GM18507 (cell line): ENCODE data around the gene RXRA.
A peak's percentile ranks its signal among the peaks of the same experiment; 100 is the strongest.

Experiments
- DNase-seq: peaks from one replicate; pipeline ENCODE4 v3.0.0; 2011; ENCODE audit warnings: low read depth; ENCODE audit not compliant: insufficient read length; ENCODE audit errors: extremely low spot score
- FAIRE-seq: peaks from 2 replicates; lab custom pipeline; 2011; peaks lifted over from hg19 to GRCh38; lab: Jason Lieb, UNC

The RXRA gene

GRCh38 chr9:134321531-134321930 is 4.7 kb upstream of the RXRA start:
- FAIRE-seq (no peak), DNase-seq (no peak)

- FAIRE-seq (no peak), DNase-seq (no peak)
Observed at GRCh38 chr9:134321946-134322741, 4.1 kb upstream of the RXRA start.

- FAIRE-seq (no peak), DNase-seq (no peak)
Observed at GRCh38 chr9:134322781-134323241, 3.4 kb upstream of the RXRA start.

- no peak for DNase-seq
- FAIRE-seq, result no peak
Observed at GRCh38 chr9:134323741-134324358, 2.4 kb upstream of the RXRA start.

DNA sequence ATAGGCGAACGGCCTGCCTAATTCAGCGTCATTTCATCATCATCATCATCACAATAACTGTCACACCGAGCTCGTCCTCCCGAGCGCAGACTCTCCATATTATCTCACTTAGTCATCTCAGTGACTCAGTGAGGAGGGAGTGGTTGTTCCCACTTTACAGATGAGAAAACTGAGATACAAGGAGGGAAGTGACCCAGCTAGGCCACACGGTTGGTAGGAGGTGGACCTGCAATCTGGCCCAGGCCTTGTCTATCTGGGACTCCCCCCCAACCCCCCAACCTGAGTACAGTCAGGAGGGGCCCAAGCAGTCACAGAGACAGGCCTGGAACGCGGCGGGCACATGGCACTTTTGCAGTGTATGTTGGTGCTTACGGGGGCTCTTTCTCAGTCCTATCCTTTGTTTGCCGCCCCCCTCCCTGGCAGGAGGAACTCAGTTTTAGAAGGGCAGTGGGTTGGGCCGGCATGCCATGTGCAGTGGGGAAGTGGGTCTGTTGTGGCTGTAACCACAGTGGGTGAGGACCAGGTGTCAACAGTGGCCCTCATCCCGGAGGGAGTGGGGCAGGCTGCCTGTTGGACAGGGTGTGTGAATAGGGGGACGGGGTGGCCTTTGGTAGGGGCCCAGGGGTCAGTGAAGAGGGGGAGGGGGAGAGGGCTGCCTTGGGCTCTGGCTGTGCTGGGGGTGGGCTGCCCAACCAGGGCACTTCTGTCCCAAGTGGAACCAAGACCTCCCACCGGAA is 1.7 kb upstream of the RXRA start:
- no peak for FAIRE-seq

DNA sequence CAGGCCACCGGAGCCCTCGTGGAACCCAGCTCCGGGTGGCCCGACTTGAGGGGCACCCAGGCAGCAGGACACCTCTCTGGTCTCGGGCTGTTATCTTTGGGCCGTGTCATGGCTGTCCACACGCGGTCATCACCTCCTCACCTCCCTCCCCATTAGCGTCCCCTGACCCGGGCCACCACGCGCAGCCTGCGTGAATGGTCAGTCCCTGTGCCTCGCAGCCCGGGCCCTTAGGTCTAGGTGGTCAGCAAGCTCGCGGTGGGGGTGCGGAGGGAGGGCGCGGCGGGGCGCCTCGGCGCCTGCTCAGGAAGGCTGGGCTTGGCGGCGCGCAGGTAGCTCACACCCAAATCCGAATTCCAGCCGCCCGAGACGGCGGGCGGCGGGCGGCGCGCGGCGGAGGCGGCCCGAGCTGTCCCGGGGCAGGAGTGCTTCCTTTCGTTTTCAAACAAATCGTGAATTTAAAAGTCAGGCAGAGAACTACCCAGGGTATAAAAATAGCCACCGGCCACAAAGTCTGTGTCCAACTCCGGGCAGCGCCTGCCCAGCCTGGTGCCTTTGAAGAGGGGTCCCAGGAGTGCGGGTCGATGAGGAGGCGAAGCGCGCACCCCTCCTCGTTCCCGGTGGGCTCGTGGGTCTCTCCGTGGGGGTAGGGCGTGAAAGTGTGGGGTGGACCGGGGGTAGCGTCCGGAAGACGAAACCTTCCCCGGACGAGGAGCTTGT is 1.0 kb upstream of the RXRA start:
- FAIRE-seq, result no peak
- DNase-seq, result no peak

More for the DNA sequence above, 1.7 kb upstream of the RXRA start:
- no peak for DNase-seq

GRCh38 chr9:134326724-134327601 is 708 bp downstream of the RXRA start:
- FAIRE-seq (no peak), DNase-seq (peak; percentile 28)

DNA sequence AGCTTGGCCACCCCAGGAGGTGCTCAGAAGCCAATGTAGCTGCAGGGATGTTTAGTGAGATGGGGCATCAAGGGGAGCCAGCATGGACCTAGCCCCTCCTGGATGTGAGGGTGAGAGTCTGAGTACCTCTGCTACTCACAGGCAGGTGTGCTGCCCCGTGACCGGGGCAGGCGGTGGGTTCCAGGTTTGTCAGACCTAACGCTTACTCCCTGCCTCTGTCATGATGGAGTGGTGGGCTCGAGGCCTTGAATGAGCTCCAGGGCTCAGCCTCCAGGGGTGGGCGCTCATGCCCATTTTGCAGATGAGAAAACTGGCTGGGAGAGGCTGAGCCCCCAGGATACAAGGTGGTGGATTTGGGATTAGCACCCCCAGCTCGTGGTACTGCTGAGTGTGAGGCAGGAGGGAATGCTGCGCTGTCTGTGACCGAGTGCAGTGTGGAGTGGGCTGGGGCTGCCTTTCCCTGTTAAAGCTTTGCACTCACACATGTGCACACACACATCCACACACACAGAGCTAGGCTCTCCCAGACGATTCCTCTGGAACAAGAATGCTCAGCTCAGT is 1.5 kb downstream of the RXRA start:
- no peak for DNase-seq
- no peak for FAIRE-seq

DNA sequence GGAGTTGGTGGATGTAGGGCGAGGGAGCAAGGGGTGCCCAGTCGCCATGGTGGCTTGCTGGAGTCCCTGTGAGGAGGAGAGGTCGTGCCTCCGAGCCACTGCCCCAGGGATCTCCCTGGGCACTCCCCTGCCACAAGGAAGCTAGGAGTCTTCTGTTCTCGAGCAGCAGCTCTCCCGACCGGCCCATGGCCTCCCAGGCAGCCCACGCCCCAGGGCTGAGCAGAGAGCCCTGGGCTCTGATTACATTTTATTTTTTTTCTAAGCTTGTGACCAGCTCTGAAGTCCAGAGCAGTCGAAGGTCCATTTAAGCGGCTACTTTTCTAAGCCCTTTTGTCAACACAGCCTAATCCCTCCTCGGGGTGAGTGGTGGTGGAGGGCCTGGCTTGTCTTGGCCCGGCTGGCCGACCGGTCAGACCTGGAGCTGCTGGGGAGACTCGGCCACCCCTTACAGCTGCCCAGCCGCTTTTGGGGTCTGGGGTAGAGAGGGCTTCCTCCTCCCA is 2.1 kb downstream of the RXRA start:
- FAIRE-seq (no peak), DNase-seq (no peak)

- DNase-seq (no peak), FAIRE-seq (no peak)
Observed at GRCh38 chr9:134328841-134329575, 2.8 kb downstream of the RXRA start.

GRCh38 chr9:134329576-134329855 is 3.3 kb downstream of the RXRA start:
- FAIRE-seq (no peak), DNase-seq (no peak)

DNA sequence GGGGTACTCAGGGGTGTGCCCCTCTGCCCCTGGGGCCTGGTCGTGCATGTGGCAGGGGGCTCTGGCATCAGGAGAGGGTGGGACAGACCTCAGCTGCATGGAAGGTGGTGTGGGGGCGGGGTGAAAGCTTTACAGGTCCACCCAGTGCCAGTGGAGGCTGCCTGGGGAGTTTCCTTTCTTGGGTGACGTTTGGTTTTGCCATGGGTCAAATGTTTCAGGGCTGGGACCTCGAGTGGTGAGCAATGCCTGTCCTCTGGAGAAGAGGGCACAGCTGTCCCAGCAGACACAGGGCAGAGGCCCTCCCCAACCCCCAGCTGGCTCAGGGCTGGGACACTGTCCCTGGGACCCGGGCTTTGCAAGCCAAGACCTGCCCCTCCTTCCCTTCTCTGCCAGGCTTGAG is 3.6 kb downstream of the RXRA start:
- no peak for DNase-seq
- FAIRE-seq, result no peak

DNA sequence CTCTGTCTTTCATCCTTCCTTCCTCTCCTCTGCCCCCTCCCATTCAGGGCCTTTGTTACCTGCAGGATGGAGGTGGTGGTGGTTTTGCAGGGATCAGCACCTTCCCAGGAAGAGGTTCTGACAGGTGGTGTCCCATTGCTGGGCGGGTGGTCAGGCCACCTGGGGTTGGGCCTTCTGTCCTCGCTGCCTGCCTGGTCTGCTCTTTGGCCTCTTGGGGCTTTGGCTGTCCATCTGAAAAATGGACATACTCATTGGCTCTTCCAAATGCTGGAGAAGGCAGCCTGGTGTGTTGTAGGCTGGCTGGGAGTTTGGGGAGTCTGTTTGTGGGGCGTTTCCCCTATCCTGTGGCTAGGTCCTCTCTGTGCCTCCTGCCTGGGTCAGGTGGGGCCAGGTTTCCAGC is 4.3 kb downstream of the RXRA start:
- no peak for DNase-seq
- FAIRE-seq, result no peak

- no peak for FAIRE-seq
- no peak for DNase-seq
Observed at GRCh38 chr9:134331186-134332025, 5.2 kb downstream of the RXRA start.

GRCh38 chr9:134332266-134332665 is 6.0 kb downstream of the RXRA start:
- no peak for FAIRE-seq
- no peak for DNase-seq

GRCh38 chr9:134332841-134333233 is 6.6 kb downstream of the RXRA start:
- DNase-seq (no peak), FAIRE-seq (no peak)

DNA sequence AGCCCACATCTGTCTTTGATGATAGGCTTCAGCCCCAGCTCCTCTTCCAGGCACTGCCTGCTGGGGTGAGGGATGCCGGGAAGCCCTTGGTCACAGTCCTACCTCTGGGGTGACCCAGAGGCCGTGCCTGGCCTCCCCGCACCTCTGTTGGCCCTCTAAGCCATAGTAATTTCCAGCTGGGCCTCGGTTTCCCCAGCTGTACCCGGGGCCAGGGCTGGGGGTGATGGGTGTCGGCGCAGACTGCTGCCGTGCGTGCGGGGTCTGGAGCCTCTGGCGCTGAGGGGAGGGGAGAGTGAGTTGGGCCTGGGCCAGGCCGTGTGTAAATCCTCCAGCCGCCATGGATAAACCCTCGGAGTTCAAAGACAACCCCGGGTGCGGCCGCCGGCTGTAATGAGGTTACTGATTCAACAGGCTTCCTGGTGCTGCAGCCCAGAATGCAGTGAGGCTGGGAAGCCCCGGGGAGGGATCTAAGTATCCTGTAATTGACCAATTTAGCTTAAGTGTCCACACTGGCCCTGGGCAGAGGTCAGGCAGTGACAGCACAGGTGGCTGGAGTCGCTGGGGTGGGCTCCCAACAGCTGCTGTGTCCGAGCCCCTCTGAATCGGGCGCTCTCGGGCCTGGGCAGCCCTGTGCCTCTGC is 7.1 kb downstream of the RXRA start:
- FAIRE-seq (no peak), DNase-seq (no peak)
